Right lobe of liver (tissue), 4 donors: Measurements from ENCODE around the gene PRAMEF10.
"Not testable (repeated sequence)": the region's sequence is repeated elsewhere in the genome, so short reads cannot be mapped to it uniquely, and the experiment has no call there.

Experiments
- CTCF ChIP-seq, 4 donors: fragments of 200-600 bp in 3 of 4; fragments of 450-650 bp in 1 of 4; IDR thresholded peaks; one replicate each; pipeline versions ENCODE4 v1.5.1 to v1.8.0; 2016 to 2022; ENCODE audit warnings: antibody characterized with exemption in 4 of 4, mild to moderate bottlenecking in 2 of 4
- POLR2A ChIP-seq: fragments of 450-650 bp; IDR thresholded peaks from one replicate; pipeline ENCODE4 v1.6.1; 2017; ENCODE audit warnings: antibody characterized with exemption, mild to moderate bottlenecking
- donor health status: DM: no; HTN: no; CAD: no.
- donor health status: DM: no; HTN: no; CAD: no.
- donor health status: DM: no; HTN: yes; CAD: no.

- TF ChIP-seq POLR2A: not testable (repeated sequence)
- peak in 1 of 4 donors; percentile 26 for TF ChIP-seq CTCF (IDR thresholded peaks at IDR 0.05)
Measured at GRCh38 chr1:12924368-12924767, 26.3 kb upstream of the PRAMEF10 start.
